GM12874 (cell line): ENCODE data around the gene CACFD1.

ENCODE experiments used
- TF ChIP-seq, protein P1 (sequence below): IDR thresholded peaks from 2 replicates; pipeline ENCODE4 v1.5.1; 2011; ENCODE audit warnings: low read depth, mild to moderate bottlenecking, control low read depth, low read length, moderate library complexity; ENCODE audit not compliant: insufficient read depth

Gene CACFD1

DNA sequence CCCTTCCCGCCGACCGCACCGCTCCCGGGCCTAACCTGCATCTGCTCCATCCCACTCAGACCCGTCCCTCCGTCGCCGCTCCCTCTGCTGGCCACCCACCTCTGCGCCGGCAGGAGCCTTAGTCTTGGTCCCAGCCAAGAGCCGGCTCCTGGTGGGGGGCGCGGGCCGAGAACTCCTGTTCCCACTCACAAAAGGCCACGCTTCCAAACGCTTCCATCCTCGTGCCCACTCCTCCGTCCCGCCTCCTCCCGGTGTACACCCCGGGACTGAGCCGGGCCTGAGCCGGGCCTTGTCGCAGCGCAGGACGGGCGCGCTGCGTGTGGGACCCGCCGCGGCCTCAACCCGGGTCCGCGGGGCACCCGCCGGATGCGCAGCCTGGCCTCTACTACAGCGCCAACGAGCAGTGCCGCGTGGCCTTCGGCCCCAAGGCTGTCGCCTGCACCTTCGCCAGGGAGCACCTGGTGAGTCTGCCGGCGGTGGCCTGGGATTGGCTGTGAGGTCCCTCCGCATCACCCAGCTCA, 30.1 kb upstream of the CACFD1 start:
- TF ChIP-seq, protein P1, sequence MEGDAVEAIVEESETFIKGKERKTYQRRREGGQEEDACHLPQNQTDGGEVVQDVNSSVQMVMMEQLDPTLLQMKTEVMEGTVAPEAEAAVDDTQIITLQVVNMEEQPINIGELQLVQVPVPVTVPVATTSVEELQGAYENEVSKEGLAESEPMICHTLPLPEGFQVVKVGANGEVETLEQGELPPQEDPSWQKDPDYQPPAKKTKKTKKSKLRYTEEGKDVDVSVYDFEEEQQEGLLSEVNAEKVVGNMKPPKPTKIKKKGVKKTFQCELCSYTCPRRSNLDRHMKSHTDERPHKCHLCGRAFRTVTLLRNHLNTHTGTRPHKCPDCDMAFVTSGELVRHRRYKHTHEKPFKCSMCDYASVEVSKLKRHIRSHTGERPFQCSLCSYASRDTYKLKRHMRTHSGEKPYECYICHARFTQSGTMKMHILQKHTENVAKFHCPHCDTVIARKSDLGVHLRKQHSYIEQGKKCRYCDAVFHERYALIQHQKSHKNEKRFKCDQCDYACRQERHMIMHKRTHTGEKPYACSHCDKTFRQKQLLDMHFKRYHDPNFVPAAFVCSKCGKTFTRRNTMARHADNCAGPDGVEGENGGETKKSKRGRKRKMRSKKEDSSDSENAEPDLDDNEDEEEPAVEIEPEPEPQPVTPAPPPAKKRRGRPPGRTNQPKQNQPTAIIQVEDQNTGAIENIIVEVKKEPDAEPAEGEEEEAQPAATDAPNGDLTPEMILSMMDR = no peak

DNA sequence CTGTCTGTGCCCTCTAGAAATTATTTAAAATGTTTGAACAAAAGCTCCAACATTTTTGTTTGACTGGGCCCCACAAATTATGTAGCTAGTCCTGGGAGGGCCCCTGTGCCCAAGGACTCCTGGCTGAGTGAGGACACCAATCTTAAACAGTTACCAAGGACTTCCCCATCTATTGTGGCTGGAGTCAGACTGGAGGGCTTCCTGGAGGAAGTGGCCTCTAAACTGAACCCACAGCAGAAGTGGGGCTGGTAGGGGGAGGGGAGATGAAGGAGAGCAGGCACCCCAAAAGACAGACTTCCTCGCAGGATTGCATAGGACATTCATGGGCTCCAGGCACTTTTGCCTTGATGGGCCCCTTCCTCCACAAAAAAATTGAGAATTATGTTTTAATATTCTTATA, 29.5 kb upstream of the CACFD1 start:
- TF ChIP-seq, protein P1 = no peak

DNA sequence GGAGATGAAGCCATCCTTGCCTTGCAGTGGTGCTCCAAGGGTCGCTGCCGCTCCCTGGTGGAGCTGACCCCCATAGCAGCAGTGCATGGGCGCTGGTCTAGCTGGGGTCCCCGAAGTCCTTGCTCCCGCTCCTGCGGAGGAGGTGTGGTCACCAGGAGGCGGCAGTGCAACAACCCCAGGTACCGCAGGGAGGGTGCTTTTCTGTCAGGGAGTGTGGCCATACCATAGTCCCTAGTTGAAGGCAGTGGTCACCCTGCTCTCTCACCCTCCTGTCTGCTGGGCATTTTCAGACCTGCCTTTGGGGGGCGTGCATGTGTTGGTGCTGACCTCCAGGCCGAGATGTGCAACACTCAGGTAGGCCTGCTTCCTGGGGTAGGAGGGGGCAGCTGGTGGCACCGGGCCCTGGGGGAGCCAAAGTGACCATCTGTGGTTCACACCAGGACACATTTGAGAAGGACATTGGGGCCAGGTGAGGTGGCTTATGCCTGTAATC, 26.4 kb upstream of the CACFD1 start:
- TF ChIP-seq, protein P1 = no peak

DNA sequence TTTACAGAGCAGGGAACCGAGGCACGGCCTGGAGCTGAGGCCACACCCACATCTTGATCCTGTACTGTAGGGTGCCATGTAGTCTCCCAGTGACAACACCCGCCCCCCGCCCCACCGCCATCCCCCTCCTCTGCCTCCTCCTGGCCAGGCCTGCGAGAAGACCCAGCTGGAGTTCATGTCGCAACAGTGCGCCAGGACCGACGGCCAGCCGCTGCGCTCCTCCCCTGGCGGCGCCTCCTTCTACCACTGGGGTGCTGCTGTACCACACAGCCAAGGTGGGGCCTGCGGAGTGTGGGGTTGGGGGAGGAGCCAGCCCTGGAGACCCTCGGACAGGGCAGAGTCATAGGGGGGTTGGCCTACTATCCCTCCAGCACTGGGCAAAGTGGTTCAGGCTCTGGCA, 23.1 kb upstream of the CACFD1 start:
- TF ChIP-seq, protein P1 = no peak

DNA sequence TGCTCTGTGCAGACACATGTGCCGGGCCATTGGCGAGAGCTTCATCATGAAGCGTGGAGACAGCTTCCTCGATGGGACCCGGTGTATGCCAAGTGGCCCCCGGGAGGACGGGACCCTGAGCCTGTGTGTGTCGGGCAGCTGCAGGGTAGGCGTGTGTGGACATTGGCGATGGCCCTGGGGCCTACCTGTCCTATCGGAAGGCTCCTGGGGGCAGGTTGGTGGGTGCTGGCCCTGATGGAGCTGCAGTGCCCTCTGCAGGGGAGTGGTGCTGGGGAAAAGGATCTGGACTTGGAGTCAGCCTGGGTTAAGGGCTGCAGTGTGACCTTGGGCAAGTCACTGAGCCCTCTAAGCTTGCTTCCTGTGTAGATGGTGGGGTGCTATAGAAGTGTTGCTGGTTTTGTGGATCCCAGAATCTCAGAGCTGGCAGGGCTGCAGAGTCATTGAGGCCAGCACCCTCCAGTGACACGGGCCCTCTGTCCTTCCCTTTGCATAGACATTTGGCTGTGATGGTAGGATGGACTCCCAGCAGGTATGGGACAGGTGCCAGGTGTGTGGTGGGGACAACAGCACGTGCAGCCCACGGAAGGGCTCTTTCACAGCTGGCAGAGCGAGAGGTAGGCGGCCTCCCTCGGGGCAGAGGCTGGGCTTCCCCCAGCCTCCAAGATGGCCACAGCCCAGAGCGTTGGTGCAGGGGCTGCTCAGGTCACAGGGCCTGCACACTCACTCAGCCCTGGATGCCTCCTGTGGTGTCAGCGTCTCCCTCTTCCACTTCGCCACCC, 21.8 kb upstream of the CACFD1 start:
- TF ChIP-seq, protein P1 = peak; percentile 34

DNA sequence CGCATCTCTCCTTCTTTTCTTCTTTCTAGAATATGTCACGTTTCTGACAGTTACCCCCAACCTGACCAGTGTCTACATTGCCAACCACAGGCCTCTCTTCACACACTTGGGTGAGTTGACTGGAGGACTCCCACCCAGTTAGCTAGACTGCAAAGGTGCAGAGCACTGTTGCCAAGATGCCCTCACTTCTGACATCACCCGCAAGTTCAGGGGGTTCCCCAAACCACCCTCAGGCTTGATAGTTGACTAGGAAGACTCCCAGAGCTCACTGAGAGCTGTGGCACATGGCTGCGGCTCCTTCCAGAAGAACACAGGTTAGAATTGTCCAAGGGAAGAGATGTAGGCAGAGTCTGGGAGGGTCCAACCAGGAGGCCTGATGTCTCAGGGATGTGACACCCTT, 20.4 kb upstream of the CACFD1 start:
- TF ChIP-seq, protein P1 = no peak

DNA sequence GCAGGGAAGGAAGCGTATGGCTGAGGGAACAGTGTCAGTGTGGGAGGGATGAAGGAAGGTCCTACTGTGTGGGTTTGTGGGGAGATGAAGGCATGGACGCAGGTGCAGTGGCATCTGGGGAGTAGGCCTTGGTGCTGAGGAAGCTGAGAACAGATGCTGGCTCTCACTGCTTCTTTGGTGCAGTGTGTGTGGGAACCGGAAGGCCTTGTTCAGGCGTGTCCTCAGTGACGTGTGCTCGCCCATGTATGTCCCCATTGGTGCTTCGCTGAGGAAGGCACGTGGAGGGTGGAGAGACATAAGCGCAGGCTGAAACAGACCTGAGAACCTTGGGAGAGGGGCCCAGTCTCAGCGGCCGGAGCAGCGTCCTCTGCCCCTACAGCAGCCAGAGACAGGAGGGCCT, 18.9 kb upstream of the CACFD1 start:
- TF ChIP-seq, protein P1 = no peak
